Fibroblast of peridontal ligament (primary cell): Measurements from ENCODE around the gene CDK17.
A peak's percentile ranks its signal among the peaks of the same experiment; 100 is the strongest.
"Not testable (repeated sequence)": the region's sequence is repeated elsewhere in the genome, so short reads cannot be mapped to it uniquely, and the experiment has no call there.

ENCODE experiments used
- DNase-seq: peaks from one replicate; pipeline ENCODE4 v3.0.0-alpha.2; 2010; ENCODE audit errors: extremely low read depth

Gene CDK17

DNA sequence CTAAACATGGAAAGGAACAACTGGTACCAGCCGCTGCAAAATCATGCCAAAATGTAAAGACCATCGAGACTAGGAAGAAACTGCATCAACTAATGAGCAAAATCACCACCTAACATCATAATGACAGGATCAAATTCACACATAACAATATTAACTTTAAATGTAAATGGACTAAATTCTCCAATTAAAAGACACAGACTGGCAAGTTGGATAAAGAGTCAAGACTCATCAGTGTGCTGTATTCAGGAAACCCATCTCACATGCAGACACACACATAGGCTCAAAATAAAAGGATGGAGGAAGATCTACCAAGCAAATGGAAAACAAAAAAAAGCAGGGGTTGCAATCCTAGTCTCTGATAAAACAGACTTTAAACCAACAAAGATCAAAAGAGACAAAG is 82.4 kb downstream of the CDK17 start:
- not testable (repeated sequence) for DNase-seq

DNA sequence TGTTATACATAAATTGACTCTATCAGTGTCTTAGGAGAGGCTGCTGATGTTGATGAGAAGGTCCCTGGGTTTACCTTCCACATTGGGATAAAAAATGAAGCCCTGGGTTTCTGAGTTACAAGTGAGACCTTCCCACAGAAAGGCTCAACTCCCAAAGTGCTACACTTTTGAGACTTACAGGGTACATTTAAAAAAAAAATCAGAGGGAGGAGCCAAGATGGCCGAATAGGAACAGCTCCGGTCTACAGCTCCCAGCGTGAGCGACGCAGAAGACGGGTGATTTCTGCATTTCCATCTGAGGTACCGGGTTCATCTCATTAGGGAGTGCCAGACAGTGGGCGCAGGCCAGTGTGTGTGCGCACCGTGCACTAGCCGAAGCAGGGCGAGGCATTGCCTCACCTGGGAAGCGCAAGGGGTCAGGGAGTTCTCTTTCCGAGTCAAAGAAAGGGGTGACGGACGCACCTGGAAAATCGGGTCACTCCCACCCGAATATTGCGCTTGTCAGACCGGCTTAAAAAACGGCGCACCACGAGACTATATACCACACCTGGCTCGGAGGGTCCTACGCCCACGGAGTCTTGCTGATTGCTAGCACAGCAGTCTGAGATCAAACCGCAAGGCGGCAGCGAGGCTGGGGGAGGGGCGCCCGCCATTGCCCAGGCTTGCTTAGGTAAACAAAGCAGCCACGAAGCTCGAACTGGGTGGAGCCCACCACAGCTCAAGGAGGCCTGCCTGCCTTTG is 84.3 kb downstream of the CDK17 start:
- not testable (repeated sequence) for DNase-seq

DNA sequence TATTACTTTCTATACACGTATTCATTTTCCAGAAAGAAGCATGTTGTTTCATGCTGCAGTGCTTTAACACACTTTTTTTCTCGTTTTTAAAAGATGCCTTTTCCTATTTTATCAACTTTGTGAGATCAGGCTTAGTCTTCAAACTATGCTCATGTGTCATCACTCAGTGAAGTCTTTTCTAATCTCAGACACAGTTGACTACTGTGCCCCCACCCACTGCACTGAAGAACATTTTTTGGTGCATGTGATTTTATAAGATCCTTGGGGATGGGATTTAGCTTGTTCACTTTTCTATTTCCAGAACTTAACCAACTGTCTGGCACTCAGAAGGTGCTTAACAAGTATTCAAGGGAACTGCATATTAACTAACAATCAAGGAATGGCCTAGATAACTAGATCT is 85.5 kb downstream of the CDK17 start:
- no peak for DNase-seq

DNA sequence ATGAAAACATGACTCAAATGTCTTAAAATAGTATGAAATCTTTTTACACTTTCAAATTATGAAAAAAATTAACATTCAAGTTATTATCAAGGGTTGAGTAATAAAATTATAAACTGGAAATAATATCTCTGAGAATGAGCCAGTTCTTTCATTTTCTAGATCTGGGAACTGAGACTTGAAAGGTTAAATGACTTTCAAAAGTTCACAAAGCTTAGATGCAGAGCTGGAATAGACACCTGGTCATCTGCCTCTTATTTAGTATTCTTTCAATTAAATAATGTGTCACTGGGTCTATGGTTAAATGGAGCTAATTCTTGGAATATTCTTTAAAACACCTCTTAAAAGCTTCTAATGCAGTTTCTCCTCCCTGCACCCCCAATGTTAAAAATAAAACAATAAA is 86.6 kb downstream of the CDK17 start:
- DNase-seq = no peak

DNA sequence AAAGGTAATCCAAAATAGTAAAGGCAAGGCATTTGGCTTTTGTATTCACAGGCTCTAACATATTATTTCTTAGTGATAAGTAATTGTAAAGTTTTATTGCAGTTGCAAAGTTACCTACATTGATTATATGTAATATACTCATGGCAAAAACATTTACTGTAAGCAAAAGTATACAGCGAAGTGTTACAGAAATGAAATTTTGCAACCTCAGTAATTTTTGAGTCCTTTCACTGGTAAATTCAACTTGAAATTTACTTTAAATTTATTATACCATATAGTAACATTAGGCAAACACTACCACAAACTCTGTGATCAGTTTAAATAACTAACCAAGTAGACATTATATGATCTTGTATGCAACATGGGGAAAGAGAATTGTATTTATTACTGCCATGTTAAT is 89.0 kb downstream of the CDK17 start:
- no peak for DNase-seq

DNA sequence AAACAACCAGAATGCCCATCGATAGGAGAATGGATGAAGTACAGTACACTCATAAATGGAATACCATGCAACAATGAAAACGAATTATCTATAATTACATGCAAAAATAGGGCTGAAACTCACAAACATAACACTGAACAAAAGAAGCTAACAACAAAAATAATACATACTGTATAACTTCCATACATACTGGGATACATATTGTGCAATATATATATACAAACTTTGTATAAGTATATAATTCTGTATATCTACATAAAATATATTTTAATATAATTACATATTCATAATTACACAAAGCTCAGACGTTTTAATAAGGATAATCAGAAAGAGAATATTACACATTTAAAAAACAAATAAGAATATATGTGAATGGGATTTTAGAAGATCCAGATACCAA is 90.2 kb downstream of the CDK17 start:
- DNase-seq = no peak

DNA sequence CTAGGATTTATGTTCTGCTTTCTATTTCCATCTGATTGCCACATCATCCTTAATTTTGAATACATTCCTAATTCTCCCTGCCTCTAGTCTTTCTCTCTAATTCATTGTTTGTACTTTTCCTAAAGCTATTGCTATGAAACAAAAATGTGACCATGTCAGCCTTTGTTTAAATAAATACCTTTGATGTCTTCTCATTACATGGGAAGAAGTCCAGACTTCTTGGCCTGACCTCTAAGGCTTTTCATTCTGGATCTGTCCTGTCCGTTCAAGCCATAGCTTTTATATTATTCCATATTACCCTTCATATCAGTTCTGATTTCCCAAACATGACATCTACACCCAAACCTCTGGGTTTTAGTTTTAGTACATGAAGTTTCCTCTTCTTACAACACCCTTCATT is 91.4 kb downstream of the CDK17 start:
- peak; percentile 64 for DNase-seq

DNA sequence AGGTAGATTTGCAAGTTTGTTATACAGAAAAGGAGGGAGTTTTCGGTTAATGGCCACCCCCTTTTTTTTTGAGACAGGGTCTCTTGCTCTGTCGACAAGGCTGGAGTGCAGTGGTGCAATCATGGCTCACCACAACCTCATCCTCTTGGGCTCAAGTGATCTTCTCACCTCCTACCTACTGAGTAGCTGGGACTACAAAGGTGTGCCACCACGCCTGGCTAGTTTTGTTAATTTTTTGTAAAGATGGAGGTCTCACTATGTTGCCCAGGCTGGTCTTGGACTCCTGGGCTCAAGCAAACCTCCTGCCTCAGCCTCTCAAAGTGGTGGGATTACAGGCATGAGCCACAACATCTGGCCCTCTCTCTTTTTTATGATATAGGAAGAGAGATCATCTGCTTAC is 94.6 kb downstream of the CDK17 start:
- DNase-seq = no peak

DNA sequence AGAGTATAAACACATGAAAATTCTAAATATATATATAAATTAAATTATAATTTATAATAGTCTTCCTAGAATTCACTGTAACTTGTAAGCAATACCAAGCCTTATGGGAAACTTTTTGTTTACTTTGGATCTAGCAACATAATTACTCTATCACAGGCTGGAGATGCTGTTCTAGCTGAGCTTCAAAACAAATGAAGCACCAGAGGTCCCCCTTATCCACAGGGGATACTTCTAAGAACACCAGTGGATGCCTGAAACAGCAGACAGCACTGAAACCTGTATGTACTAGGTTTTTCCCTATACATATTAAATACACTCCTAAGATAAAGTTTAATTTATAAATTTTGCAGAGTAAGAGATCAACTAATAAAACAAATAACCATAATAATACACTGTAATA is 96.6 kb downstream of the CDK17 start:
- DNase-seq = peak; percentile 35

DNA sequence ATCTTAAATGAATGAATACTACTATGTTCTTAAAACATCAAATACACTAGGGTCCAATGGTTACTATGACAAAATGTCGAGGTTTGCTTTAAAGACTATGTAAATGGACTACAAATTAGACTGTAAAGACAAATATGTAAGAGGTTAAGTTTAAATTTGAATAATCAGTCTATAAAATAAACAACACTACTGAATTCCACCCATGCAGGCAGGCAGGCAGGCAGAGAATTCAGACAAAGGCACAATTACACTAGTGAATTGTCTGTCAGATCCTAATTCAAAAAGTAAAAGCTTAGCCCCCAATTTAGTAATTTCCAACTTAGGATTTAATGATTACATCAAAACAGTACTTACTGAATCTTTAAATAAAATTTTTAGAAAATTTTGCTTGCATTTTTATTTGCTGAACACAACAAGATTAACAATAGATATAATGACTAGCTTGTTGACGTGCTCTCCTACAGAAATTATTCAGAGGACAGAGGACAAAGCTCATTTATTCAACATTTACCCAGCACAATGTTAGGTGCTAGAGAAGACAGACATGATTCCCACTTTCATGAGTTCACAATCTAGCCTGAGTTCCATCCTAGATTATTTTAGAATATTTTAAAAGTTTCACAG is 97.4 kb downstream of the CDK17 start:
- no peak for DNase-seq

DNA sequence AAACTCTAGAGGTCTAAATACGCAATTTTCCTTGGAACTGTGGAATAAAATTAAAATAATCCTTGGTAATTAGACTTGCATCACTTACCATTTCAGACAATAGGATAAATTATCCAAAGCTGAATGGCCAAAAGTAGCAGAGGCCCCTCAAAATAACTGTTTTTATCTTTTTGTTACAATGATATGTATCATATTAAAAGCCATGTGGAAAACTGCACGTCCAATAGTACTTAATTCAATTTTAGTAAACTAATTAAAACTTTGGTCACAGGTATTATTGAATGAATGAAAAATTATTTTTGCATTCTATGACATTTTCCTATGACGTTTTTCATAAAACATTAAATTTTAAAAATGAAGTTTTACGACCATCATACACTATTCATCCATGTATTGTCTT is 98.5 kb downstream of the CDK17 start:
- DNase-seq = no peak

DNA sequence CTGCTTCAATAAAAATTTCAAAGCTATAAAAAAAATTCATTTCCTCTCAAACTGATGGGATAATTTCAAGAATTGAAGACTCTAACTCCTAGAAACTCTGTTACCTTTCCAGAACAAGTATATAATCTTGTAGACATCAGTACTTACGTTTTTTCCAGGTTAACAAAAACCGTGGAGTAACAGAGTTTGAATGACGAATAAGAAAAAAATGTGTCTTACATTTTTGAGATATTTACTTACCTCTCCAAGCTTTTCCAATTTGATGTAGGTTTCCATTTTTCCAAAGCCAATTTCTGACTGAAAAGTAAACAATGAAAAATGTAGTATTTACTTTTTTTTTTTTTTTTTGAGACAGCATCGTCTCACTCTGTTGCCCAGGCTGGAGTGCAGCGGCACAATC is 100.2 kb downstream of the CDK17 start:
- DNase-seq = no peak

DNA sequence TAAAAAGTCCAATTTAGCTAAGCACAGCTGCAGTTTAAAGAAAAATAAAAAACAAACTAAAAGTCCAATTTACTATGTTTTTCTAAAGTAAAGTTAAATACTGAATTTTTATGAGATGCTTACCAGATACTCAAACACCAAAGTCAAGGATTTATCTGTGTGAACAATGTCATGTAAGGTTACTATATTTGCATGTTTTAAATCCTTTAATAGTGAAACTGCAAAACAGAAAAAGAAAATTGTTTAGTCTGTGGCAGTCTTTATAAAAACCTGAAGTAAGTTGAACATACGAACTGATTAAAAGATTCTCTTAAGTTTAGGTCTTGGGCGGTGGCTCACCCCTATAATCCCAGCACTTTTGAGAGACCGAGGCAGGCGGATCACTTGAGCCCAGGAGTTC is 102.7 kb downstream of the CDK17 start:
- DNase-seq = no peak

DNA sequence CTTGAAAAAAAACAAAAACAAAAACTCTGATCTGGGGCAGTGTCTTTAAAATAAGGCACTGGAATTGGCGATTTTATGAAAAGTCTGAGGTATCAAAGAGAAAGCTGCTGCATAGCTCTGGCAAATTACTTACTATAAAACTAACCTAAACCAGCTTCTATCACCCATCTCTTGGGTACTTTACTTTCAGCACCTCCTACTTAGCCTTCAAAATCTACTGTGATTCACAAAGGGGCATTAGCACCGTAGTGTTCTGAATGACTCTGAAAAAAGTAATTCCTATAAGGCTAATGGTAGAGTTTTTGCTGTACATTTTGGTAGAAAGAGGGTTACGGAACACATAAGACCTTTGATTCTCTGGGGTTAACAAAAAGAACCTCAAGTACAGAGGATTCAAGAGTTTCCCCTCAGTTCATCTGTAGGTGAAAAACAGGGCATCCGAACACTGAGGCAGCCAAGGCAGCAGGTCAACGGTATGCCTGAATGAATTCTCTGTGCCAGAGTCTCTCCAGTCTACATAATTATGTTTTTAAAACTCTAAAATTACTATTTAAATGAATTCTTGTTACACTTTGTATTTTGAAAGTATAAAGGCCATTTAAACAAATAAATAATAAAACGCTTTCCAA is 104.6 kb downstream of the CDK17 start:
- peak; percentile 8 for DNase-seq

DNA sequence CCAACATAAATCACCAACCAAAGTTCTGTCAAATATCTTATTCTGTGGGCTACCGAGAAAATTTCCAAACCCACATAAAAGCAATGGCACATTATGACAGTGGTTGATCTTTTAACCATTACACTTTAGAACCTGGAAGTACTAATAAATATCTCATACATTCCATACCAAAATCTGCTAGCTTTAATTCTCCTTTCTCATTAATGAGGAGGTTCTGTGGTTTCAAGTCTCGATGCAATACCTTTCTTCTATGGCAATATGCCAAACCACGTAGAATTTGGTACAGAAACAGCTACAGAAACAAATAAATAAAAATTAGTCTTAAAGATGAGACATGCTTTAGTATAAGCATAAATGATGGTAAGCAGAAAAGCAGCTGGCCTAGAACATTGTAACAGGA is 105.4 kb downstream of the CDK17 start:
- peak; percentile 47 for DNase-seq

DNA sequence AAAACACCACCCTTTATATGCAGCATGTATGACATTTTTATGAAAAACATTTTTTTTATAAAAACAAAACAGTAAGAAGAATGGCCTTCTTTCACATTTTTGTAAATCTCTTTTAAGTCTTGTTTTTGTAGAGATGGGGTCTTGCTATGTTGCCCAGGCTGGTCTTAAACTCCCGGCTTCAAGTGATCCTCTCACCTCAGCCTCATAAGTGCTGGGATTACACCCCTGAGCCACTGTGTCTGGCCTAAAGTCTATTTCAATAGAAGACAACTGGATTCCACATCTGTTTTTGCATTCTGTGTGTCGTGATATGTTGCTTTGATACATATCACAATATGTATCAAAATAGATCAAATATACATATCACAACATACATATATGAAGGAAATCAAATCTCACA is 107.1 kb downstream of the CDK17 start:
- no peak for DNase-seq

DNA sequence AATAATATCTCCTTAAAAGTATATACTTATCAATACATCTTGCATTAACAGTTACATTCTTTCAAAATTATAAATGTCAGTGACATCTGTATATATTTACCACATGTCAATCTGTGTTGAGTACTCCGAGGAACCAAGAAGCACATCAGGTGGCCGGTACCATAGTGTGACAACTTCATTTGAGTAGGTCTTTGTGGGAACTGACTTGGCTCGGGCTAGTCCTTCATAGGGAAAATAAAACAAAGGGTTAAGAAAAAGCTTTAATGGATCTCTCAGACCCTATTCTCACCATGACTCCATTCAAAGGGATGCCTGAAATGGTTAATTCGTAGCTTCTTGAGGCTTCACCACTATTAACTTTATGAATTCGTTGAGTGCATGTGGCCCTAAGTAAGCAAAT is 111.2 kb downstream of the CDK17 start:
- DNase-seq = no peak

DNA sequence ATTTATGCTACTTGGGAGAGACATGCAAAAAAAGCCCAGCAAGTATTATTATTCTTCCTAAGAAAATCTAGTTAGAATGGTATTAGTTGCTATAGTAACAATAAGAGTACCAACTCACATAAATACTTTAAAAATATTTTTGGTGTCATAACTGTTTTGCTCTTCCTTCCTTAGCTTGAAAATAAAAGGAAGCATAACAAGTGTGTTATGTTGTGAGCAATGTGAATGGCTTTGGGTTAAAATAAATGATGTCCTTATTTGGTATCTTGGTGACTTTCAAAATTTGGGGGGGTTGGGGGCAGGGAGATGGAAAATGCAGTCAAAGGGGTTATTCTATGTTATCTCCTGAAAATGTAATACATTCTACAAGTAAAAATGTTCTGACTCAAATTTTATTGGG is 115.1 kb downstream of the CDK17 start:
- no peak for DNase-seq

DNA sequence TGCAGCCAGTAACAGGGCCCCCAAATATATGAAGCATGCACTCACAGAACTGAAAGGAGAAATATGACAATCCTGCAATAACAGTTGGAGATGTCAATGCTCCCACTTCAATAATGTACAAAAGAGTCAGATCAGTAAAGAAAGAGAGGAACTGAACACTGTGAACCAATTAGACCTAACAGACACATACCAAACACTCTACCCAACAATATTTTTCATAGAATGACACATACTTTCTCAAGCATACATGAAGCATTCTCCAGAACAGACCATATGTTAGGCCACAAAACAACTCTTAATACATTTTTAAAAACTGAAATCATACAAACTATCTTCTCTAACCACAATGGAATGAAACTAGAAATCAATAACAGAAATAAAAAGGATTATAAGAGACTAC is 125.9 kb downstream of the CDK17 start:
- peak; percentile 84 for DNase-seq

DNA sequence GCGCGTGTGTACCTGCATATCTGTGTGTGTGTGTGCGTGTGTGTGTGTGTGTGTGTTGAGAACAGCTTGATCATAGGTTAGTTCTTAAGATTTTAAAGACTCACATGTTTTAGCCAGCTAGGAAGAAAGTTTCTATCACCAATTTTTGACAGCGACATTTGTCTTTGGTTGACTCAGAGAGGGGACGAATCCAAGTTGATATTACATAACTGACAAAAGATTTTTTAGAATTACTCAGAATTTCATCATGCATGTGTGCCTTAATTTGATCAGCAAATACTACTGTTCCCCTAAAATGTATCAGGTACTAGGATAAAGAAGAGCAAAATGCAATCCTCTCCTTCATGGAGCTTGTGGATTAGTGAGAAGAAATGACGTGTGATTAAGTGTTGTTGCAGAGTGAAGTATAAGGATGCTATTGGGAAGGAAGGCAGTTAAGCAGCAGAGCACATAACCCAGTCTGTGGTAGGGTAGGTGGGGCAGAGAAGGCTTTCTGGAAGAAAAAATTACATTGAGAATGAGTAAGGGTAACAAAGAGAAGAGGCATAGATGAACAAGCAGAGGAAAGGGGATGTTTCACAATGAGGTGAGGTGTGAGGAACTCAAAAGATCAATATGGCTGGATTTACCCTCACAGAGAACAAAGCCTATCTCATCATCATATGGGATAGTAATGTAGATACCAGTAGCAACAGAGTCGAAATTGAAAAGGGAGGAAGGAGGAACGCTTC is 128.6 kb downstream of the CDK17 start:
- peak; percentile 55 for DNase-seq

DNA sequence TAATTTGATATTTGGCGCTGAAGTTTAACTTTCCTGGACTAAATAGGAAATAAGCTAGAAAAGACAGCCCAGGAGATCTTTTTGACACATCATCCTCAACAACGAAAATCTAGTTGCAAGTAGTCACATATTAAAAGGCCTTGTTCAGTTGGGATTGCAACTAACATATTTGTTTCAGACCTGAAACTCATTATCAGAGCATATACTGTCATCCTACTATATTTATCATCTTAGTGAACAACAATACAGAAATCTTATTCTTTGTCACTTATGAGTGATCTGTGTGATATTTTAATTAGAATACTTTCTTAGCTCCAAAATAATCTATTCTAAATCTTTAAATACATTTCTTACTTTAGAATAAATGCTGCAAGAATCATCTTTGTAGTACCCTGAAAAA is 134.0 kb downstream of the CDK17 start:
- DNase-seq = no peak

DNA sequence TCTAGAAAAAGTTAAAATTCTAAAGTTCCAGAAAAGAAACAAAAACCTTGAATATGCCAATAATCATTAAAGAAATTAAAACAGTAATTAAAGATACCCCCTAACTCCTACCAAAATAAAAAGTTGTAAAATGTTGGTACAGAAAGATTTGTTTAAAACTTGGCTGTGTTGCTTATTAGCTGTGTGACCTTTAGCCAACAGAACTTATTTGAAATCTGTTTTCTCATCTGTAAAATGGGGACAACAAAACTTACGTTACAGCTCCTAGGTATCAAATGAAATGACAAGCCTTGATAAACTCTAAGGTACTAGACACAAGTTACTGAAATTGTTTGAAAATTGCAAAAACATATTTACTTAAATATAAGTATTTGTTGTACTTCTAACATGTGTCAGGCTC is 134.4 kb downstream of the CDK17 start:
- no peak for DNase-seq

DNA sequence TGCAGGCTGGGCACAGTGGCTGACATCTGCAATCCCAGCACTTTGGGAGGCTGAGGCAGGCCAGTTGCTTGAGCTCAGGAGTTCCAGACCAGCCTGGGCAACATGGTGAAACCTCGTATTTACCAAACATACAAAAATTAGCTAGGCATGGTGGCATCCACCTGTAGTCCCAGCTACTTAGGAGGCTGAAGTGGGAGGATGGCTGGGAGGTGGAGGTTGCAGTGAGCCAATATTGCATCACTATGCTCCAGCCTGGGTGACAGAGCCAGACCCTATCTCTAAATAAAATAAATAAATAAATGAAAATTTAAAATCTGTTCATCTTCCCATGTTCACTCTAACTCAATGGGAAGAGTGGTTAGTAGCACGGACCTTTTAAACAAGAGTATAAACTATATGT is 134.8 kb downstream of the CDK17 start:
- no peak for DNase-seq
